Stimulated activated CD4-positive, alpha-beta T cell treated with anti-CD3 and anti-CD28 coated beads, Interleukin-12 subunit alpha, Interleukin-12 subunit beta, amount 100 ng/mL, for 4 hours (primary cell): ENCODE measurements around the gene MEGF9.
"Not testable (repeated sequence)": the region's sequence is repeated elsewhere in the genome, so short reads cannot be mapped to it uniquely, and the experiment has no call there.

Source experiments
- DNase-seq: peaks from one replicate; pipeline ENCODE4 v3.0.0-alpha.2; 2020

Gene MEGF9

GRCh38 chr9:120714088-120714845 is at the start of gene MEGF9:
Gene MEGF9 (minus strand): TSS chr9:120714470. CDS start chr9:120714358, 112 bp downstream.
- DNase-seq = peak; percentile 96

GRCh38 chr9:120761006-120761405 is 46.7 kb upstream of the MEGF9 start:
- no peak for DNase-seq

GRCh38 chr9:120759755-120760400 is 45.6 kb upstream of the MEGF9 start:
- no peak for DNase-seq

- DNase-seq = no peak
Observed at GRCh38 chr9:120758544-120758943, 44.3 kb upstream of the MEGF9 start.

GRCh38 chr9:120757026-120757913 is 43.0 kb upstream of the MEGF9 start:
- DNase-seq = no peak

GRCh38 chr9:120756531-120756930 is 42.3 kb upstream of the MEGF9 start:
- no peak for DNase-seq

- DNase-seq = peak; percentile 50
Observed at GRCh38 chr9:120755810-120756434, 41.7 kb upstream of the MEGF9 start.

- no peak for DNase-seq
Observed at GRCh38 chr9:120755044-120755443, 40.8 kb upstream of the MEGF9 start.

- DNase-seq = no peak
Observed at GRCh38 chr9:120750421-120750820, 36.2 kb upstream of the MEGF9 start.

- DNase-seq = not testable (repeated sequence)
Observed at GRCh38 chr9:120746366-120746765, 32.1 kb upstream of the MEGF9 start.

- no peak for DNase-seq
Observed at GRCh38 chr9:120745278-120745677, 31.0 kb upstream of the MEGF9 start.

- DNase-seq = no peak
Observed at GRCh38 chr9:120742951-120743416, 28.7 kb upstream of the MEGF9 start.

- DNase-seq = no peak
Observed at GRCh38 chr9:120741701-120742100, 27.4 kb upstream of the MEGF9 start.

GRCh38 chr9:120741191-120741590 is 26.9 kb upstream of the MEGF9 start:
- no peak for DNase-seq

GRCh38 chr9:120740132-120740531 is 25.9 kb upstream of the MEGF9 start:
- DNase-seq = no peak

GRCh38 chr9:120737416-120738165 is 23.3 kb upstream of the MEGF9 start:
- DNase-seq = no peak

- DNase-seq = no peak
Observed at GRCh38 chr9:120736881-120737280, 22.6 kb upstream of the MEGF9 start.

- DNase-seq = no peak
Observed at GRCh38 chr9:120735415-120736126, 21.3 kb upstream of the MEGF9 start.

GRCh38 chr9:120734607-120735410 is 20.5 kb upstream of the MEGF9 start:
- no peak for DNase-seq

GRCh38 chr9:120733190-120733589 is 18.9 kb upstream of the MEGF9 start:
- DNase-seq = no peak
